Osteocyte (in vitro differentiated cells): ENCODE measurements around the gene TNC. TPM values are rescaled to one million over a fixed set of nuclear protein-coding genes. Genes with fewer than 3 reads are reported as not detected.

Experiments
- DNase-seq: peaks from one replicate; pipeline ENCODE4 v3.0.0; 2021; ENCODE audit warnings: mixed read lengths; ENCODE audit not compliant: unreplicated experiment; ENCODE audit errors: extremely low spot score
- H3K27ac Mint-ChIP-seq: one replicate; pipeline ENCODE4 v1.8.0; 2021; ENCODE audit warnings: mild to moderate bottlenecking, mixed read lengths; ENCODE audit not compliant: unreplicated experiment
- H3K27me3 Mint-ChIP-seq: one replicate; pipeline ENCODE4 v1.8.0; 2021; ENCODE audit warnings: mixed read lengths; ENCODE audit not compliant: unreplicated experiment
- H3K36me3 Mint-ChIP-seq: one replicate; pipeline ENCODE4 v1.8.0; 2021; ENCODE audit warnings: mixed read lengths; ENCODE audit not compliant: unreplicated experiment
- H3K4me1 Mint-ChIP-seq: one replicate; pipeline ENCODE4 v1.8.0; 2021; ENCODE audit warnings: mixed read lengths; ENCODE audit not compliant: unreplicated experiment
- H3K4me3 Mint-ChIP-seq: one replicate; pipeline ENCODE4 v1.8.0; 2021; ENCODE audit warnings: mild to moderate bottlenecking, moderate library complexity, mixed read lengths; ENCODE audit not compliant: unreplicated experiment
- H3K9me3 Mint-ChIP-seq: one replicate; pipeline ENCODE4 v1.8.0; 2021; ENCODE audit warnings: mixed read lengths; ENCODE audit not compliant: unreplicated experiment
- CTCF ChIP-seq: fragments of 200-600 bp; sonication (generic); IDR thresholded peaks from 2 replicates; pipeline ENCODE4 v1.5.0; 2021; ENCODE audit warnings: antibody characterized with exemption, mild to moderate bottlenecking, moderate library complexity
- total RNA-seq: library from RNA; stranded (reverse); gene quantifications from 2 replicates; pipeline ENCODE4 v1.2.1, GENCODE V29; 2021

Gene TNC
- total RNA-seq, 1 donor from 2014 or later, result 75.1 TPM

GRCh38 chr9:115038178-115038577, 79.8 kb downstream of the TNC start:
- H3K36me3 Mint-ChIP-seq, result peaks cover 10% of the 10 kb centered on the region
- H3K27me3 Mint-ChIP-seq, result no peaks in the 10 kb centered on the region
- H3K4me3 Mint-ChIP-seq, result no peak overlapping the region
- no peak for DNase-seq
- H3K27ac Mint-ChIP-seq, result peak overlapping the region; percentile 23
- TF ChIP-seq CTCF, result no peak
- H3K9me3 Mint-ChIP-seq, result no peaks in the 10 kb centered on the region
- H3K4me1 Mint-ChIP-seq, result peaks cover 47% of the 10 kb centered on the region

- no peaks in the 10 kb centered on the region for H3K9me3 Mint-ChIP-seq
- peak overlapping the region; percentile 96 for H3K27ac Mint-ChIP-seq
- no peak overlapping the region for H3K4me3 Mint-ChIP-seq
- no peak for DNase-seq
- TF ChIP-seq CTCF, result no peak
- peaks cover 8% of the 10 kb centered on the region for H3K36me3 Mint-ChIP-seq
- H3K4me1 Mint-ChIP-seq, result peaks cover 41% of the 10 kb centered on the region
- H3K27me3 Mint-ChIP-seq, result no peaks in the 10 kb centered on the region
These were observed 81.3 kb downstream of the TNC start for GRCh38 chr9:115036691-115037090.

GRCh38 chr9:115035841-115036612, 81.9 kb downstream of the TNC start:
- H3K4me3 Mint-ChIP-seq, result no peak overlapping the region
- no peaks in the 10 kb centered on the region for H3K9me3 Mint-ChIP-seq
- H3K27ac Mint-ChIP-seq, result peak overlapping the region; percentile 96
- H3K36me3 Mint-ChIP-seq, result peaks cover 12% of the 10 kb centered on the region
- H3K4me1 Mint-ChIP-seq, result peaks cover 41% of the 10 kb centered on the region
- no peak for TF ChIP-seq CTCF
- no peak for DNase-seq
- no peaks in the 10 kb centered on the region for H3K27me3 Mint-ChIP-seq

GRCh38 chr9:115034801-115035200, 83.2 kb downstream of the TNC start:
- no peaks in the 10 kb centered on the region for H3K9me3 Mint-ChIP-seq
- peaks cover 41% of the 10 kb centered on the region for H3K4me1 Mint-ChIP-seq
- TF ChIP-seq CTCF, result no peak
- H3K27ac Mint-ChIP-seq, result peak overlapping the region; percentile 96
- H3K4me3 Mint-ChIP-seq, result no peak overlapping the region
- DNase-seq, result no peak
- peaks cover 18% of the 10 kb centered on the region for H3K36me3 Mint-ChIP-seq
- H3K27me3 Mint-ChIP-seq, result no peaks in the 10 kb centered on the region

GRCh38 chr9:115033800-115034199, 84.2 kb downstream of the TNC start:
- no peak for DNase-seq
- no peak overlapping the region for H3K27ac Mint-ChIP-seq
- no peak for TF ChIP-seq CTCF
- H3K36me3 Mint-ChIP-seq, result peaks cover 18% of the 10 kb centered on the region
- no peak overlapping the region for H3K4me3 Mint-ChIP-seq
- H3K27me3 Mint-ChIP-seq, result no peaks in the 10 kb centered on the region
- no peaks in the 10 kb centered on the region for H3K9me3 Mint-ChIP-seq
- H3K4me1 Mint-ChIP-seq, result peaks cover 39% of the 10 kb centered on the region
